D721Med (cell line): ENCODE results near the gene ESCO1.
"Not testable (repeated sequence)": the region's sequence is repeated elsewhere in the genome, so short reads cannot be mapped to it uniquely, and the experiment has no call there.

Experiments
- DNase-seq: peaks from one replicate; pipeline ENCODE4 v3.0.0; 2011; ENCODE audit warnings: low spot score; ENCODE audit not compliant: insufficient read length
- FAIRE-seq: peaks from 2 replicates; lab custom pipeline; 2011; peaks lifted over from hg19 to GRCh38; lab: Jason Lieb, UNC
- TF ChIP-seq, protein P1 (sequence below): IDR thresholded peaks from 2 replicates; pipeline ENCODE4 v1.5.1; 2012; ENCODE audit warnings: mild to moderate bottlenecking, control low read depth; ENCODE audit not compliant: insufficient read depth; ENCODE audit errors: missing control alignments

Gene ESCO1, protein sequence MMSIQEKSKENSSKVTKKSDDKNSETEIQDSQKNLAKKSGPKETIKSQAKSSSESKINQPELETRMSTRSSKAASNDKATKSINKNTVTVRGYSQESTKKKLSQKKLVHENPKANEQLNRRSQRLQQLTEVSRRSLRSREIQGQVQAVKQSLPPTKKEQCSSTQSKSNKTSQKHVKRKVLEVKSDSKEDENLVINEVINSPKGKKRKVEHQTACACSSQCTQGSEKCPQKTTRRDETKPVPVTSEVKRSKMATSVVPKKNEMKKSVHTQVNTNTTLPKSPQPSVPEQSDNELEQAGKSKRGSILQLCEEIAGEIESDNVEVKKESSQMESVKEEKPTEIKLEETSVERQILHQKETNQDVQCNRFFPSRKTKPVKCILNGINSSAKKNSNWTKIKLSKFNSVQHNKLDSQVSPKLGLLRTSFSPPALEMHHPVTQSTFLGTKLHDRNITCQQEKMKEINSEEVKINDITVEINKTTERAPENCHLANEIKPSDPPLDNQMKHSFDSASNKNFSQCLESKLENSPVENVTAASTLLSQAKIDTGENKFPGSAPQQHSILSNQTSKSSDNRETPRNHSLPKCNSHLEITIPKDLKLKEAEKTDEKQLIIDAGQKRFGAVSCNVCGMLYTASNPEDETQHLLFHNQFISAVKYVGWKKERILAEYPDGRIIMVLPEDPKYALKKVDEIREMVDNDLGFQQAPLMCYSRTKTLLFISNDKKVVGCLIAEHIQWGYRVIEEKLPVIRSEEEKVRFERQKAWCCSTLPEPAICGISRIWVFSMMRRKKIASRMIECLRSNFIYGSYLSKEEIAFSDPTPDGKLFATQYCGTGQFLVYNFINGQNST

DNA sequence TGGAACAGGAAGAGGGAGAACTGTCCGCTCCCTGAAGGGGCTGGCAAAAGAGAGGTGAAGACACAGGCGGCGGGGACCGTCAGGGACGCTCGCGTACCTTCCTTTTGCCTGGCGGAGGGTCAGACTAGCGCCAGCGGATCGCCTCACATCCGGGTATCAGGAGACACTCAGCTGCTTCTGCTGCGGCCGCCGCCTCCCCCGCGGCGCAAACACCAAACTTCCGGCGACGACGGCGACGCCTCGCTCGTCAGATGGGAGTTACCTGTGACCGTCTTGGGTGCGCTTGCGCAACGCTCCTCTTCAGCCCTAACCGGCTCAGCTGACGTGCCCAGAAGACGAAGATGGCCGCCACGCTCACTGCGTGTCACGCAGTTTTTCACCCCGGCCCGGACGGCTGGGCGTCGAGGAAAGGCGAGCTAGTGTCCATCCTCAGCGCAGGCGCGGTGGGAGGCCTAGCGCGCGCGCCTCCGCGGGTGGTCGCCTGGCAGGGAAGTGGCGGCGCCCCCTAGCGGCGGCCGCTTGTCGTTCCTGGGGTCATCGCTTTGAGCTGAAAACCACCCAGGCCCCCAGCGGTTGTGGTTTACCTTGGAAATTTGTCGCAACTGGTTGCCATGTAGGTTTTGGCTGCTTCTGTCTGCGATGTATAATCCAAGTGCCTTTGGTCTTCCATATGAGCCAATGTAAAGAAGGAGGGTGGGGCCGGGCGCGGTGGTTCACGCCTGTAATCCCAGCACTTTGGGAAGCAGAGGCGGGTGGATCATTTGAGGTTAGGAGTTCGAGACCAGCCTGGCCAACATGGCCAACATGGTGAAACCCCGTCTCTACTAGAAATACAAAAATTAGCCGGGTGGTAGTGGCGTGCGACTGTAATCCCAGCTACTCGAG is at the start of gene ESCO1:
ESCO1 (minus strand) TSS at position 179 of the 885 bp plus-strand sequence. CDS start 25,861 bp downstream, outside the sequence.
- FAIRE-seq (no peak), DNase-seq (peak; percentile 88)
- TF ChIP-seq, protein P1, sequence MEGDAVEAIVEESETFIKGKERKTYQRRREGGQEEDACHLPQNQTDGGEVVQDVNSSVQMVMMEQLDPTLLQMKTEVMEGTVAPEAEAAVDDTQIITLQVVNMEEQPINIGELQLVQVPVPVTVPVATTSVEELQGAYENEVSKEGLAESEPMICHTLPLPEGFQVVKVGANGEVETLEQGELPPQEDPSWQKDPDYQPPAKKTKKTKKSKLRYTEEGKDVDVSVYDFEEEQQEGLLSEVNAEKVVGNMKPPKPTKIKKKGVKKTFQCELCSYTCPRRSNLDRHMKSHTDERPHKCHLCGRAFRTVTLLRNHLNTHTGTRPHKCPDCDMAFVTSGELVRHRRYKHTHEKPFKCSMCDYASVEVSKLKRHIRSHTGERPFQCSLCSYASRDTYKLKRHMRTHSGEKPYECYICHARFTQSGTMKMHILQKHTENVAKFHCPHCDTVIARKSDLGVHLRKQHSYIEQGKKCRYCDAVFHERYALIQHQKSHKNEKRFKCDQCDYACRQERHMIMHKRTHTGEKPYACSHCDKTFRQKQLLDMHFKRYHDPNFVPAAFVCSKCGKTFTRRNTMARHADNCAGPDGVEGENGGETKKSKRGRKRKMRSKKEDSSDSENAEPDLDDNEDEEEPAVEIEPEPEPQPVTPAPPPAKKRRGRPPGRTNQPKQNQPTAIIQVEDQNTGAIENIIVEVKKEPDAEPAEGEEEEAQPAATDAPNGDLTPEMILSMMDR, result peak; percentile 66

DNA sequence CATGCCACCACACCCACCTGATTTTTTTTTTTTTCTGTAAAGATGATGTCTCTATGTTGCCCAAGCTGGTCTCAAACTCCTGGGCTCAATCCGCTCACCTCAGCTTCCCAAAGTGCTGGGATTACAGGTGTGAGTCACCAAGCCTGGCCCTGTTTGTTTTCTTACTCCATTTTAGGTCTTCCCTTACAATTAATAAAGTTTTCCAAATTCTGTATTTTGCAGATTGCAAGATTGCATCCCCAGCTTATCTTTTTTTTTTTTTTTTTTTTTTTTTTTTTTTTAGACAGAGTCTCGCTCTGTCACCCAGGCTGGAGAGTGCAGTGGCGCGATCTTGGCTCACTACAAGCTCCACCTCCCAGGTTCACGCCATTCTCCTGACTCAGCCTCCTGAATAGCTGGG is 39.9 kb upstream of the ESCO1 start:
- FAIRE-seq, DNase-seq: not testable (repeated sequence)

DNA sequence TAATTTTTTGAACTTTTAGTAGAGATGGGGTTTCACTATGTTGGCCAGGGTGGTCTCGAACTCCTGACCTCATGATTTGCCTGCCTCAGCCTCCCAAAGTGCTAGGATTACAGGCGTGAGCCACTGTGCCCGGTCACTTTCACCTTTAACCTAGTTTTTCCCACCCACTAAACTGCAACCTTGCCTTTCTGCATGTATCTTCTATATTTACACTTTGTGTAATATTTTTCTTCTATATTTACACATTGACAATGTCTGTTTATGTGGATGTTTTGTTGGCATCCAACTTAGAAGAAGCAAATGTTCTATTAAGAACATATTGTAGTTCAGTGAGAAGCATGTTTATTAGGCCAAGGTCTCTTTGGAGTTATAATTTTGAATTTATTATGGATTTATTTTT is 38.3 kb upstream of the ESCO1 start:
- DNase-seq (no peak), FAIRE-seq (no peak)
- TF ChIP-seq, protein P1, result no peak

DNA sequence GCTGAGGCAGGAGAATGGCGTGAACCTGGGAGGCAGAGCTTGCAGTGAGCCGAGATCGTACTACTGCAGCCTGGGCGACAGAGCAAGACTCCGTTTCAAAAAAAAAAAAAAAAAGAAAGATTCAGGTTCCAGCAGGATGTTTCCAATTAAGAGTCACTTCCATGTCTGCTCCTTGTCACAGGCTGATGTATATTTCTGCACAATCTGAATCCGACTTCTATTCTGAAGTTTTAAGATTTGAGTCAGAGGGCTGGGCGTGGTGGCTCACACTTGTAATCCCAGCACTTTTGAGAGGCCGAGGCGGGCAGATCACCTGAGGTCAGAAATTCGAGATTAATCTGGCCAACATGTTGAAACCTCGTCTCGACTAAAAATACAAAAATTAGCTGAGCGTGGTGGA is 36.3 kb upstream of the ESCO1 start:
- no peak for FAIRE-seq
- DNase-seq, result no peak
- TF ChIP-seq, protein P1, result no peak

DNA sequence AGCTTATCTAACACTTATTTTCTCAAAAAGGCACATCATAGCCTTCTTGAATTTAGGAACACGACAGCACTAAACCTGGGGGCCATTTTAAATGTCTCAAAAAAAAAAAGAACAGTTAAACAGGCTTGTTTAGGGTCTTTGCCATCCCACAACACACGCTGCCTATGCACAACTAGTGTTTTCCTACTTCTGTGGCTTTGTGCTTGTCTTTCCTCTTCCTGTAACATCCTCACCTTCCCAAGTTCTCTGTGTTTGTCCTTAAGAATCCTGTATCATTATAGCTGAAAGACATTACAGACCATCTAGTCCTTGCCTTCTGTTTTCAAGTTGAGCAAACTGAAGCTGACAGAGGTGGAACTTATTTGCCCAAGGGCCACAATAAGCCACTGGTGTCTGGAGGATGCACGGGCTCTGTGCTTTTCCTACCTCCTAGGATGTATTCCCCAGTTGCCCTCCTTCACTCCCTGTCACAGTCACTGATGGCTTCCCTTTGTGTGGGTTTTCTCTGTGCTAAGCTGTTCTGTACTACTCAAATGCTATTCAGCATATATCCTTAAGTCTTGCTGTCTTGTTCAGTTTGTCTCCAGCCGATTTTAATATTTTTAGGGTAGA is 34.2 kb upstream of the ESCO1 start:
- TF ChIP-seq, protein P1, result no peak
- FAIRE-seq (no peak), DNase-seq (no peak)

DNA sequence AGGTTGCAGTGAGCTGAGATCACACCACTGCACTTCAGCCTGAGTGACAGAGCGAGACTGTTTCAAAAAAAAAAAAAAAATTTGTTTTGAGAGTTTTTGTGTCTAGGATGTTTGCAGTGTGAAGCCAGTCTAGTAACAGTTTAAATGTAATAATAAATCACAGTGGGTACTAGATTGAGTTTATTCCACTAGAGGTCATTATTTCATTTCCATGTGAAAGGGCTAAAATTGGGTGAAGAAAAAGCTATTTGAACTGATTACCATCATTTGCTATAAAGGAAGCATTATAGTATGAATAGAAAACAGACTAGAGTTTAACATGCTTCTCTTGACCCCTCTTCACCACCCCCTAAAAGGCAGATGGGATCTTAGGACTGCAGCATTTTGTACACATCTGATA is 31.9 kb upstream of the ESCO1 start:
- TF ChIP-seq, protein P1, result no peak
- DNase-seq, result no peak
- no peak for FAIRE-seq
